Stimulated activated CD8-positive, alpha-beta memory T cell treated with anti-CD3 and anti-CD28 coated beads, Interleukin-4, amount 100 ng/mL, for 24 hours (primary cell): ENCODE measurements around the gene FOS.
A peak's percentile ranks its signal among the peaks of the same experiment; 100 is the strongest.
"Not testable (repeated sequence)": the region's sequence is repeated elsewhere in the genome, so short reads cannot be mapped to it uniquely, and the experiment has no call there.

ENCODE experiments used
- DNase-seq: peaks from one replicate; pipeline ENCODE4 v3.0.0-alpha.2; 2020; ENCODE audit warnings: low read depth

The FOS gene

GRCh38 chr14:75277008-75277814 lies 1.4 kb upstream of the FOS start:
- DNase-seq = peak; percentile 49

- DNase-seq = no peak
Measured at GRCh38 chr14:75277815-75278421, 710 bp upstream of the FOS start.

GRCh38 chr14:75279153-75279762 lies 630 bp downstream of the FOS start:
- no peak for DNase-seq

- no peak for DNase-seq
Measured at GRCh38 chr14:75279763-75280290, 1.2 kb downstream of the FOS start.

- DNase-seq = no peak
Measured at GRCh38 chr14:75280291-75280830, 1.7 kb downstream of the FOS start.

- no peak for DNase-seq
Measured at GRCh38 chr14:75280831-75281653, 2.4 kb downstream of the FOS start.

- DNase-seq = no peak
Measured at GRCh38 chr14:75281654-75282019, 3.0 kb downstream of the FOS start.

GRCh38 chr14:75282170-75282554 lies 3.5 kb downstream of the FOS start:
- no peak for DNase-seq

- DNase-seq = not testable (repeated sequence)
Measured at GRCh38 chr14:75282555-75283161, 4.0 kb downstream of the FOS start.

- DNase-seq = no peak
Measured at GRCh38 chr14:75283162-75283832, 4.7 kb downstream of the FOS start.

- DNase-seq = no peak
Measured at GRCh38 chr14:75283833-75284563, 5.4 kb downstream of the FOS start.

GRCh38 chr14:75285331-75285730 lies 6.7 kb downstream of the FOS start:
- no peak for DNase-seq

GRCh38 chr14:75286313-75286712 lies 7.7 kb downstream of the FOS start:
- no peak for DNase-seq

- no peak for DNase-seq
Measured at GRCh38 chr14:75289840-75290388, 11.3 kb downstream of the FOS start.

GRCh38 chr14:75290851-75291250 lies 12.2 kb downstream of the FOS start:
- no peak for DNase-seq

GRCh38 chr14:75291331-75291730 lies 12.7 kb downstream of the FOS start:
- DNase-seq = no peak

GRCh38 chr14:75292101-75292563 lies 13.5 kb downstream of the FOS start:
- no peak for DNase-seq

- no peak for DNase-seq
Measured at GRCh38 chr14:75292886-75293285, 14.3 kb downstream of the FOS start.

GRCh38 chr14:75293920-75294648 lies 15.5 kb downstream of the FOS start:
- peak; percentile 90 for DNase-seq
